NCI-H748 (cell line): ENCODE results near the gene DENND5B.
"Not testable (repeated sequence)": the region's sequence is repeated elsewhere in the genome, so short reads cannot be mapped to it uniquely, and the experiment has no call there.

Experiments
- DNase-seq: peaks from one replicate; lab custom pipeline; 2025; ENCODE audit not compliant: unreplicated experiment; lab: John Stamatoyannopoulos, UW

Gene DENND5B

GRCh38 chr12:31594681-31595080 lies 3.7 kb upstream of the DENND5B start:
- no peak for DNase-seq

GRCh38 chr12:31591380-31591901 lies 505 bp upstream of the DENND5B start:
- DNase-seq = peak; percentile 55

- DNase-seq = peak; percentile 82
Measured at GRCh38 chr12:31589904-31590641, 863 bp downstream of the DENND5B start.

- DNase-seq = no peak
Measured at GRCh38 chr12:31589598-31589903, 1.4 kb downstream of the DENND5B start.

GRCh38 chr12:31588976-31589375 lies 2.0 kb downstream of the DENND5B start:
- DNase-seq = no peak

- no peak for DNase-seq
Measured at GRCh38 chr12:31586728-31587127, 4.2 kb downstream of the DENND5B start.

GRCh38 chr12:31585895-31586294 lies 5.0 kb downstream of the DENND5B start:
- DNase-seq = no peak

GRCh38 chr12:31585271-31585670 lies 5.7 kb downstream of the DENND5B start:
- DNase-seq = no peak

- no peak for DNase-seq
Measured at GRCh38 chr12:31584782-31585181, 6.2 kb downstream of the DENND5B start.

GRCh38 chr12:31583878-31584277 lies 7.1 kb downstream of the DENND5B start:
- no peak for DNase-seq

GRCh38 chr12:31582155-31582554 lies 8.8 kb downstream of the DENND5B start:
- DNase-seq = no peak

GRCh38 chr12:31578632-31579031 lies 12.3 kb downstream of the DENND5B start:
- no peak for DNase-seq

- DNase-seq = no peak
Measured at GRCh38 chr12:31574803-31575575, 15.9 kb downstream of the DENND5B start.

GRCh38 chr12:31574367-31574766 lies 16.6 kb downstream of the DENND5B start:
- DNase-seq = not testable (repeated sequence)

- no peak for DNase-seq
Measured at GRCh38 chr12:31572900-31573600, 17.9 kb downstream of the DENND5B start.

- DNase-seq = no peak
Measured at GRCh38 chr12:31570880-31571279, 20.1 kb downstream of the DENND5B start.

- DNase-seq = not testable (repeated sequence)
Measured at GRCh38 chr12:31569517-31569916, 21.4 kb downstream of the DENND5B start.

- DNase-seq = no peak
Measured at GRCh38 chr12:31568498-31568897, 22.4 kb downstream of the DENND5B start.

GRCh38 chr12:31567029-31567428 lies 23.9 kb downstream of the DENND5B start:
- DNase-seq = no peak

- no peak for DNase-seq
Measured at GRCh38 chr12:31566547-31566946, 24.4 kb downstream of the DENND5B start.

- DNase-seq = no peak
Measured at GRCh38 chr12:31562594-31563328, 28.2 kb downstream of the DENND5B start.
